GM19463 (cell line): ENCODE results near the gene NFIX.

ENCODE experiments used
- ATAC-seq: cut with Tn5 transposase; IDR thresholded peaks from one replicate; pipeline ENCODE4 v1.9.1; 2021; ENCODE audit warnings: mild to moderate bottlenecking, moderate library complexity; ENCODE audit not compliant: unreplicated experiment

Gene NFIX

DNA sequence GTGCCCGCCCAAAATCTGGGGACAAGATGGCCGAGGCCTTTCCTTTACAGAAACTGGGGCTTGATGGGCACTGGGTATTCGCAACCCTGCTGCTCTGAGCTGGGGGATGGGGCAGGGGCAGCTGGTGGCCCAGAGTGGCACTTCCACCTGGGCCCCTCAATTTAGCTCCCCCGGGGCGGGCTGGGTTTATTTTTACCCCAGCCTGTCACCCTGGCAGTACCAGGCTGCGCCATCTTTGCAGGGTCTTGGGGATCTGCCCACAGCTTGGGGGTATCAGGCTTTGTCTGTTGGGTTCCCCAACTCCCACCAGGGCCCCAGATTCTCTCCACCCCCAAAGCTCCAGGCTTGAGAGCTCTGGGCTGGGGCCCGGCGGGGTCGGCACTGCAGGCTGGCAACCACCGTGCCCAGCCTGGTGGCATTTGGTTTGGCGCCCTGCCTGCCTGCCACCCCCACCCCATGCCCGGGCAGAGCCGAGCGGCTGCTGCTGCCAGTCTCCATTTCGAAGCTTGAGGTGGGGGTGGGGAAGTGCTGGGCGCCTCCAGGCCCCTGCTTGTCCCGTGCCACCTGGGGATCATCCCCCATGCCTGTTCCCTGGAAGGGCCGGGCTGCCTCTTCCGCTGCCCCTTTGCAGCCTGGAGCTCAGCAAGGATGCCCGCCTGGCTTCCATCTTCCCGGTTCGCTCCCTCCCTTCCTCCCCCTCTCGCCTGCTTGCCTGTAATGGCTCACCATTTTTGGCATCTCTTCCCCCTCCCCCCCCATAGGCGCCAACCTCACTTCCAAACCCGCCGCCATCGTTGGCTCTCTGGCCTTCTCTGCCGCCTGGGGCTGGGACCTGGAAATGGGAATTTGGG, 11.4 kb downstream of the NFIX start:
- no peak for ATAC-seq

DNA sequence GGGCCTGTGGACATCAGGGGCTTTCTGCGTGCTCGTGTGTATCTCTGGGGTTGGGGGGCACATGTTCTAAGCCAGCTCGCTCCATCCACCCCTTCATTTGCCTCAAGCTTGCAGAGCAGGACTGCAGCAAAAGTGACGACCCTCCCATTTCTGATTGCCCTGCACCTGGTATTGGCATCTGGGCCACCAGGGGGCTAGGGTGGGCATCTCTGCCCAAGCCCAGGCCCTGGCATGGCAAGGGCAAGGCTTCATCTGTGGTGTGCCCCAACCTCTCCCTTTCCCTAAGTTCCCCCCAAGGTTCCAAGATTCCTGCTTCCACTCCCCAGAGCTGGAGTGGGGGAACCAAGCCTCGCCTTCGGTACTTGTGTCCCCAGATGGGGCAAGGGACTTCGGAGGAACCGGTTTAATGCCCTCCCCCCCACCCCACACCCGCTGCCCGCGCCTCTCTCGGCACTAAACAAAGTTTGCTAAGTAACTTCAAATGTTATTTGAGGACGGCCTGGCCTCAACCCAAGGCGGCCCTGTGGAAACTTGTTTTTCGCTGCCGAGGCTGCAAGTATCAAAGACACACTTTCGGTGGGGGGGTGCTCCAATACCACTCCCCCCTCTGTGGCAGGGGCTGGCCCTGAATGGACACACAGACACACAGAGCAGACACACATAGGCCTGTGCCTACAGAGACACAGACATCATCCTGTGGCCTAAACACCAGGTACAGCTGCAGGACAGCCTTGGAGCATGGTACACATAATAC, 12.2 kb downstream of the NFIX start:
- ATAC-seq = no peak

DNA sequence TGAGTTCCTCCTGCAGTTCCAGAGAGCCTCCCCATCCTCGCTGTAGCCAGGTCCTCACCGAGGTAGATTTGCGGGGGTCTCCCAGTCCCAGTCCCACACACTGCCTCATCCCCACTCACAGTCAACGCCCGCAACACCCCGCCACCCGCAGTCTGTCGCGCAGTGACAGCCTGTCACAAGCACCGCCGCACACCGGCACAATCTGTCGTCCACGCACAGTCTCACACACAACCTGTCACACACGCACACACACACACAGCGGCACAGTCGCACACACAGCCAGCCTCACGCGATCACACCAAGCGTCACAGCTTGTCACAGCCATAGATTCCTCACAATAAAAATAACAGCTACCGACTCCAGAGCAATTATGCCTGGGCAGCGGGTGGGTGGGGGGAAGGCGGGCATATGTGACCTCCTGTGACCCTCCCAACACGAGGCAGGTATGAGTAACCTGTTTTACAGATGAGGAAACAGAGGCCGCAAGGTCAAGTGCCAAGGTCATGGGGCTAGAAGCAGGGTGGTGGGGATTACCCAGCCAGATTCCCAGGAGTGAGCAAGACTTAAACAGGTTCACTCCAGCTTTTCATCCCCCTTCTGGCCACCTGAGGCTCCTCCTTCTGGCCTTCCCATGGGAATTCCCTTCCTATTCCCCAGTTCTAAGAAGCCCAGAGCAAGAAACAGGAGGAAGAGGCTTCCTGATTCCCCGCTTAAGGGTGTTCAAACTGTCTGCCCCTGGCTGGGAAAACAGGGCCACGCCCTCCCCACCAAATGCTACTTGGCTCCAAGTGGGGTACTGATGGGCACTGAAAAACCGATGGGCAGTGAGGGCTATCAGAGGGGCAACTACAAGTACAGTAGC, 13.9 kb downstream of the NFIX start:
- ATAC-seq = no peak

DNA sequence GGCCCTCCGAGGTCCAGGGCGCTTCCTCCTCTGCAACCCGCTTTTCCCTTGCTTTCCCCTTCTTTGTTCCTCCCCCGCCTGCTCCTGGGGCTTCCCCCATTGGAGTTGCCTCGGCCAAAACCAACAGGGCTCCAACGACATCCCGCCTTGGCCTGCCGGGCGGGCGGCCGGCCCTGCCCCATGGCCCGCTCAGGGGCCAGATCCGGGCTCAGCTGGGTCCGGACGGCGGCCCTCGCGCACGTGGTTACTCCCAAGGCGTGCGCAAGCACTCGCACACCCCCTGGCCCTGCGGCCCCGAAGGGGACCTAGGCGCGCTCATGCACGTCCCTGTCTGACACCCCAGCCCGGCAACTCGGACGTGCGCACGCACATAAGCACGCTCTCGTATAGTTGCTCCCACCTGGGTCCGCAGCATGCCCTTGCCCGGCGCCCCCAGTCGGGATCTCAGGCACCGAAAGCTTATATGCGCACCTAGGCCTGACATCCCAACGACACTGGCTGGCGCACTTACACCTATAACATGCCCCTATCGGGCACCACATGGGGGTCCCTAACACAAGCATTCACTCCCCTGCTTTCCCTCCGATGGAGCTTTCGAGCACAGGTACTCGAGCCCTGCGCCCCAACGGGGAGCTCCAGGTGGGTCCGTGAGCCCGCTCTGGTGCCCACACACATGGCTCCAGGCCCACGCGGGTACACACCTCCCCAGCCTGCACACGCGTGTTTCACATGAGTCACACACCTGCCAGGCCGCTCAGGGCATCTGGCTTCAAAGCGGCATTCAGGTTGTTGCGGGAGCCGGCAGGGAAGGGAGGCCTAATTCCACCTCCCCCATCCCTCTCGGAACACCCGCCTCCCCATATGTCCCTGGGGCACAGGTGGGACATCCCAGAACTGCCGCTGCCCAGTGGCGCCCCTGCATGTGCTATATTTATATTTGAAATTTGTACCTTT, 15.0 kb downstream of the NFIX start:
- no peak for ATAC-seq

DNA sequence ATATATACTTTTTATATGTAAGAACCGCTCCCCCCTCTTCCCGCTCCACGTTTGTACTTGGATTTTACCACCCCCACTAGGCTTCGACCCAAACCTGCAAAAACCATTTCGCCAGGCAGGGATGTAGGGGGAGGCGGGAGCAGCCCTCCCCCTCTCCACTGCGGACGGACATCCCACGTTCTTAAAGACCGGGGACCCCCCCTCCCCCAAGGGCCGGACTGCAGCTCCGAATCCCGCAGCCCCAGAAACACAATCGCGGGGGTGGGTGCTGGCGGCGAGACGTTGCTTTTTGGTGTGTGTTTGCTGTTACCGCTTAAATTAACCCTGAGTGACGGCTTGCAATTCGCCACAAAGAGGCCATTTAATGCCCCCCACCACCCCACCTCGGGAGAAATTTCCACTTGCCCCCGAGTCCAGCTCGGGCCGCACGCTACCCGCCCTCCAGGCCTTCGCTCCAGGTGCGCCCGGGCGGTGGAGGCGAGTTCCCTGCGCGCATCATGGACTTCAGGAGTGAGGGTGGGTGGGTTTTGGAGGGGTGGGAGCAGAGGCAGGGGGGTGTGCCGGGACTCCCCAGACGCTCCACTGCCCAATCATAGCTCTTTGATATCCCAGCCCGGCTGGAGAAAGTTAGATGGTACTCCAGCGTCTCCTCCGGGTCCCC, 15.8 kb downstream of the NFIX start:
- ATAC-seq = no peak

DNA sequence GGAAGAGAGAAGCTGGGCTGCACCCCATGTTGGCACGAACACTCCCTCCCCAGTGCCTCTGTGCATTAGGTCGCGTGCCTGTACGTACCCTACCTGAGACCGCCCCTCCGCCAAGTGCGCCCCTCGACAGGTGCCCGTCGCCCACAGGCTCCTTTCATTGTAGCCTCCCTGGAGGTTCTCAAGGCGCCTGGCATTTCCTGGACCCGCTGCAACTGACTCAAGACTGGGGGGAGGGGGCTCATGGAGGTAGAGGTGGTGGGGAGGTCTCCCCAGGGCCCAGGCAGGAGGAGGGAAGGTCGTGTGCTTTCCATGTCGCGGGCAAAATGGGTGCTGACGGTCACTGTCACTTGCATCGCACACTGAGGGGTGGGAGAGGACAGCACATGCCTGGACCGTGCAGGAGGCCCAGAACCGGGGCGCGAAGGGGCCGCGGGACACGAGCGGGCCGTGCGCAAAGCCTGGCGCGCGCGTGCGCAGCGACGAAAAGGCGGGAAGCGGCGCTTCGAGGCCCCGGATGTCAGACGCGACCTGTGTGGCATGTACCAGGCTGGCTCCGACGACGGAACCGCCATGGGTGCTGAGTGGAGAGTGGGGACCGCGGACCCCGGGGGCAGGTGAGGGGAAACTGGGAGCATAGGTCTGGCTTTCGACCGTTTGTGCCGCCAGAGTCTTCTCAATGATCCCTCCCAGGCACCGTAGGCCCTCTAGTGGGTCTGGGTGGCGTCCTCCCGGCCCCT, 16.5 kb downstream of the NFIX start:
- no peak for ATAC-seq

DNA sequence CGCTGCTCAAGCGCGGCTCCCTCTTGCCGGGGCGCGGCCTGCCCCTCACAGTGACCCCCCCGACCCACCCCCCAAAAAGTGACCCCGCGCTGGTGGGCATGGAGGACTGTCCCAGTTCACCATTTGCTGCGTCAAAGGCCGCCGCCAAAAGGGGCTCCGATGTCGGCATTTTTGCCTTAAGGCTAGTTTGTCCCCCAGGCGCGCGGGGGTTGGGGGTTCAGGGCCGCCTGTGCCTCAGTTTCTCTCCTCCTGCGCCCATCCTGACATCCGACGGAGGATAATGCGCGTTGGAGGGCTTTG, 17.1 kb downstream of the NFIX start:
- no peak for ATAC-seq

DNA sequence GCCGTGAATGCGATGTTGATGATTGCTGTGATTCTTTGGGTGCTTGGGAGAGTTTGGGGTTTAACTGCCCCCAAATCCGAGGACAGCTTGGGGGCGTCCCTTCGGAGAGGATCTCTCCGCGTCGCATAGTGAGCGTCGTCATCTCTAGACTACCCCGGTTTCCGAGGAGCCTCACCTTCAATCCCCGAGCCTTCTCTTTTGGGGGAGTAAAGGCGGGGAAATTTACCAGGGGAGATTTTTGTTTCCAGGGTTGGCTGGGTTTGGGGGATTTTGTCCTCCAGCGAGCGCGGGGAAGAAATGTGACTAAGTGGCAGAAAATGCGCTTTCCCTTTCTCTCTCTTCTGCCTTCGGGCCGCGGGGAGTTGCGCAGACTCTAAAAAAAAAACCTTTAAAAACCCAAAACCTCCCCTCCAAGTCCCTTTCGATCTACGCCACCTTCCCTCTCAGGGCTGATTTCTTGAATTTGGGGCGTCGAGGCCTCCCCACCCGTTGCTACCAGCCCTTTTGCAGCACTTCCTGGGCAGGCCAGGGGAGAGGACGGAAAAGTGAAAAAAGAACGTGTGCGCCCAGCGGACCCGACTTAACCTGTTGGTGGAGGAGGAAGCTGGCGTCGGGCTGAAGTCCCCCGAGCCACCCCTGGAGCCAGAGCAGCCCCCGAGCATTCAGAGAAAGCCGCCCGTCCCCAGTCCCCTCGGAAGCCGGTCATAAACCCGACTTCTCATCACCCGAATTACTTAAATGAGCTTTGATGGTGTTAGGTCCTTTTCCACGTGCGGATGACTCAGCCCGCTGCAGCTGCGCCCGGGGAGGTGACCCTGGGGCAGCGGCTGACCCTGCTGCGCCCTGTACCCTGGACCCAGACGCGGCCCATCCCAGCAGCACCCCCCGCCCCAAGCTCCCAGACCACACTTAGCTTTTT, 17.7 kb downstream of the NFIX start:
- ATAC-seq = no peak

DNA sequence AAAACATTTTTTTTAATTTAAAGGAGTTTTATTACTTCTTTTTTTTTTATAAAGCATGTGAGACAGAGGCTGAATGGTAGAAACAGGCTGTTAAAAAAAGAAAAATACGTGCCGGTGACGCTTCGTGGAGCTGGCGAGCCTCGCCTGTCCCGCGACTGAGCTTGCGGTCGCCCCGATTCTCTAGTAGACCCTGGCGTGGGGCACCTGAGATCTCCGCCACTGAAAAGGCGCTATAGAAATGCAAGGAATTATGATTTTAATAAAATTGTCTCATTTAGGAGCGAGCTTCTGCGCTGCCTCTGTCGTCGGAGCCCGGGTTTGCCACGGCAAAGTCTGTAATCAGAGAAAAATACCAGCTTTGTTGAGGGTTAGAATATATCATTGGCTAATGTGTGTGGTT, 18.4 kb downstream of the NFIX start:
- no peak for ATAC-seq

DNA sequence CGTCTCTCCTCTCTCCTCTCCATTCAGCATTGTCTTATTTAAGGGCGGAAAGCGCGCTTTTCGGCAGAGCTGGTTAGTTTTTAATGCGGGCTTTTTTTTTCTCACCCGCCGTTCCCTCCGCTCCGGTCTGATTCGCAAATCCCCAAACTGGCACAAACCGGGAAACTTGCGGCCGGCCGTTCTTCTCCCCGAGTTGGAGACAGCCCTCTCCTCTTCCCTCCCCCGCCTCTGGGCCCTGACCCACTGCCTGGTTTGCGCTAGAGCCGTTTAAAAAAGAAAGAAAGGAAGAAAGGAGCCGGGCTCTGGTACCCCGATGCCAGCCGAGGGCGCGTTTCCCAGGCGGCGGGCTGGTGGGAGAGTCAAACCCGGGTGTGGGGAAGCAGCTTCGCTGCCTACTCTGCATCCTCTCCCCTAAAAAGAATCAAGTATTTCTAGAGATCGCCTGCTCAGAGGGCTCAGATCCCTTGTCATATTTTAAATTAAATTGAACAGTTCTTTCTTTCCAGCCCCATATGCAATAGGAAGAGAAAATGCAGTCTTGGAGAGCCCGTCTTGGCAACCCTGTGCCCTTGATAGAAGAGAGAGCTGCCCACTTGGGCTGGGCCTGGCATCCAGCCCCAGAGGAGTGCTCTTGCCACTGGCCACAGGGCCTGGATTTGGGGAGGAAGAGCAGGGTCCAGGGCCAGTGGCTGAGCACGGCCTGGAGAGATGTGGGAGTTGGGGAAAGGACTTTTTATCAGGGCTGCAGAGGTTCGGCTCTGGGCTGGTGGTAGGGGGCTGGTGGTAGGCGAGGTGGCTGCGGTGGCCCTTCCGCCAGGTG, 19.0 kb downstream of the NFIX start:
- no peak for ATAC-seq

DNA sequence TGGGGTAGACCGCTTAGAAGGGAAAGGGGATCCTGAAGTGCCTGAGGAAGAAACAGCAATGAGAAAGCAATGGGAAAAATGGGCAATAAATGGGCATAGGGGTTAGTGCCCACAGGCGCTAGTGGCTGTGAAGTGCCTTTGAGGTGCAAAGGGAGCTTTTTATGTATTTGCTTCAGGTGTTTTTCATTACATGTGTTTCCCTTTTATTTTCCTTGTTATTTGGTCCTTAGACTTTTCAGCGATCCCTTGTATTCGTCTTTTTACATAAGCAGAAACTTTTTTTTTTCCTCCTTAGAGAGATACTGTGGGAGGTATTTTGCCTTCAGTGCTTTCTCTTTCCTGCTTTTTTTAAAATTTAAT, 19.6 kb downstream of the NFIX start:
- no peak for ATAC-seq

DNA sequence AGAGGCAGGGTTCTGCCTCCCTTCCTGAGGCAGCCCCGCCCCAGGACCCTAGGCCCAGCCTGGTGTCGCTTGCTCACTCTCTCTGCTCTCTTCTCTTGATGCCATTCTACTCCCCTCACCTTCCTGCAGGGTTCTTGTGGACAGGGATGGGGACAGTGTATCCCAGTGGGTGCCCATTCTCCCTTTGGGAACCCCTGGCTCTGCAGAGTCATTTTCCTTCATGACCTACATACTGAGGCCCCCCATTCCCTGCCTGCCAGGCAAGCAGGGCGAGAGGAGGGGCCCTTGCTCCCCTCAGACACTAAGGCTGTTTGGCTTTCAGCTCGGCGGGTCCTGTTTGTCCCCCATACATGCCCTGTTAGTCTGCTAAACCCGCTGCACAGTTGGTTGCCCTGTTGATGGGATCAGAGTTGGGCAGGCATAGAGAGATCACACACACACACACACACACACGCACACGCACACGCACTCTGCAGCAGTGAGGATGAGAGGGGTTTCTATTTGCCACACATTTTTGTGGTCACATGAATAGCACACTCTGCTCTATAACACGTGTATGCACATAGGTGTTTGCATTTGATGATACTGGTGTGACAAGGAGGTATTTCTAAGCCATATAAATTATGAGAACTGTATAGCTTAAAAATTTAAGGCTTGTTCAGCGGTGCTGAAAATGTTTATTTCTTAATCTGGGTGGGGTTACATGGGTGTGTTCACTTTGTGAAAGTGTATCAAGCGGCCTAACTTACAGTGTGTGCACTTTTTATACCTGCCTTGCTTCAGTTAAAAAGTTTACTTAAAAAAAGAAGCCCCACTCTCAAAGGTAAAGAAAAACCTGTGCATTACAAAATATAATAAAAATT, 20.3 kb downstream of the NFIX start:
- ATAC-seq = no peak

DNA sequence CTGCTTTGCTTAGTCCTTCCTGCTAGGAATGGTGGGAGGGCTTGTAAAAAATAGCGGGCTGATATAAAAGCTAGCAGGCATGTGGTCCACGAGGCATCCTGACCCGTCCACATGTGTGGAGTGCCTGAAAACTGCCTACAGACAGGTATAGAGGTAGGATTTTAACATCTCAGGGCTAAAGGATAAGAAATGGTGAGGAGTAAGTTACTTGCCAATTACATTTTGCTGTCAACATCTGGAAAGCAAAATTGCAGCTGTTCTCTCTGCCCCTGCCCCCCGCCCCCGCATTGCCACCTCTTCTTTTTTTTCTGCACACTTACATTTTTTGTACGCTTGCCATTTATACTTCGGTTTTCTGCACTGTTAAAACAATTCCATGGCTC, 21.0 kb downstream of the NFIX start:
- no peak for ATAC-seq

DNA sequence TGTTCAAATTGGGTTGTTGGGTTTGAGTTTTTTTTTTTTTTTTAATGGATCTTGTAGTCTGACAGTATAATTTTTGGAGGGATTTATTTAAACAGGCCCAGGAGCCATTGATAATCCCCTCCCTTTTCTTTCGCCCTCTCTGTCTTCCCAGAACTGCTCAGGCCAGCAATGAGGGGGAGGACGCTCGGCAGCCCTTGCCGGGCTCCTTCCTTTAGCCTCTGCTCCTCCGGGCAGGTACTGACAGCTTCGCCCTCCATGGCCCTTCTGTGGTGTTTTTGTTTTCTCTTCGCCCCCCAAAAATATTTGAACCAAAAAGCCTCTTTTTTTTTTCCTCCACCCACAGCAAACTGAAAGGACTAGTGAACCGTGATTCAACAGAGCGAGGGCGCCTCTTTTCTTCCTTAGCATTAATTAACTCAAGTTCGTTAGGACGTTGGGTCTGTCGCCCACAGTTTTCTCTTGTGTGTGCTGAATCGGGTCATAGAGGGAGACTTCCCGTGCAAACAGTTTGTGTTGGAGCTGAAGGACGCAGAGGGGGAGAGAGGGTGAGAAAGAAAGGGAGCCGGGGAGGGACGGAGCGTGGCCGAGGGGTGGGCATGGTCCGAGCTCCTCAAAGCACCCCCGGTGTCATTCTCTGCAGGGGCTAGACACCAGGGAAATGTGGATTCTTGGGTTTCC, 21.5 kb downstream of the NFIX start:
- ATAC-seq = no peak

DNA sequence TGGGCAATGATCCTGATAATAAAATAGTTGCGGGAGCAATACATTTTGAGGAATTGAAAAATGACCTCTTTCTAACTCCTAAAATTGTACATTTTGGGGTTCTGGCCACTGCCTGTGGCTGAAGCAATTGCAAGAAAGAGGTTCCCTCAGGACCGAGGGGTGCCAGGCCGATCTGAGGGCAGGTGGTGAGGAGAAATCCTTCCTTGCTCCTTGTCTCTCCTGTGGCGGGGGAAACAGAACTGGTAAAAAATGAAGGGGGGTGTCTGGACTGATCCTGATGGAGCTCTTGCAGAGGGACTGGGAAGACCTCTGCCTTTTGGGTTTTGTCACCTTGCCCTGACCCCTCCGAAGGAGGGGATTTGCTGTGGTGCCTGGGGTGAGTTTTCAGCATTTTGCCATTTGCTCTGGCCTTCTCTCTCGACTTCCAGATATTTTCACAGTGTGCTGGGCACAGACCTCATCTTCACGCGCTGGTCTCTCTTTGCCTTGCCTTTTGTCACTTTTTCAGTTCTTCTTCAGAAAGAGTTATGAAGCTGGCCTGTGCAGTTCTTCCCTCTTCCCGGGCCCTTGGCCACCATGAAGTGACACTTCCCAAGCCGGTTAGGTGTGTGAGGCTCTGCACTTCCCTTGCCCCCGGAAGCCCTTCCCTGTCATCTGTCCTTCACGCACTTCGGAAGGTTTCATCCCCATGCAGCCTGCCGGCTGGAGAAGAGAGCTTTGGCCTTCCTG, 22.2 kb downstream of the NFIX start:
- no peak for ATAC-seq
